ENCODE results near the gene NDRG4. TPM values are rescaled to one million over a fixed set of nuclear protein-coding genes. Genes with fewer than 3 reads are reported as not detected.

NDRG4 gene
- total and polyA plus RNA-seq, 2 donors (not counting 3 experiments of a cell fraction or from before 2014, with no cell fraction given) = 35.8 to 74.3 TPM

DNA sequence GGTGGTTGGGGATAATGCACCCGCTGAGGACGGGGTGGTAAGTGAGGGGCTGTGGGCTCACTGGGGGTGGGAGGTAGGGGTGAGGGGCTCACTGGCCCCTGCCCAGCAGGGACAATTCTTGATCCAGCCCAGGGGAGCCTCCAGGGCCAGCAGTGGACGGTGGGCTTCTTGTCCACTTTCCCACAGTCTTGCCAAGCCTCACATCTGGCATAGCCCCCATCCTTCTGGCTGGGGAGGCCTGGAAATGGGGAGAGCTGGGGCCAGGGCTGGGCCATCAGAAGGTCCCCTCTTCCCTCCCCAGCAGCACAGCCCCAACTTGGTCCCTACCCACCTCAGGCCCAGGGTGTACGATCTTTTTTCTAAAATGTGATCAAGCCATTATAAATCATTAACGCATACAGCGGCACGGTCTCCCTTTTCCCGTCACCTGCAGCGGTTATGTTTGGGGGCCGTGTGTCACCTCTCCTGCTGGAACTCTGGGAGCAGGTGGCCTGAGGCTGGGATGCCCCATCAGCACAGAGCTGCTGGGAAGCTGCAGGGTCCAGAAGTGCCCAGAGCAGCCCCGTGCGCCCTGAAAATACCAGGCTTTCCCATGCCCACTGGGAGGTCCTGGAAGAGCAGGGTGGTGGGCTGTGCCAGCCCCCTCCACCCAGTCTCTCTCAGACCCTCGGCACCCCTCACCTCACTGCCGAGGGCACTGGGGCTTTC is 8.2 kb downstream of the NDRG4 start:
- Histone ChIP-seq H3K4me3 (replicated peaks in 1 of 3; ENCODE audit: insufficient read depth in 1 of 3, low read depth in 1 of 3, low read length in 3 of 3) (no peak overlapping the region), H3K27me3 (ENCODE audit: control insufficient read depth in 2 of 2, insufficient read depth in 2 of 2, low read length in 2 of 2) (no peaks in the 10 kb centered on the region), H3K4me2 (ENCODE audit: insufficient read depth, low read length) (no peak overlapping the region), H4K20me1 (replicated peaks; ENCODE audit: control insufficient read depth, extremely low read depth, insufficient read depth, low read length) (no peaks in the 10 kb centered on the region), H3K9ac (replicated peaks; ENCODE audit: extremely low read depth, insufficient read depth, low read length) (no peak overlapping the region), H3K9me1 (replicated peaks; ENCODE audit: control insufficient read depth, extremely low read depth, insufficient read depth, low read length) (no peaks in the 10 kb centered on the region), H3K79me2 (ENCODE audit: control insufficient read depth, insufficient read depth, low read length) (no peaks in the 10 kb centered on the region), H3K9me3 (replicated peaks; ENCODE audit: control insufficient read depth, insufficient read depth, low read length) (no peaks in the 10 kb centered on the region), H2AFZ (ENCODE audit: low read depth, low read length) (no peak overlapping the region), H3K4me1 (ENCODE audit: control insufficient read depth, extremely low read depth, insufficient read depth, low read length) (no peaks in the 10 kb centered on the region), H3K27ac (ENCODE audit: insufficient read depth, low read depth, low read length) (no peak overlapping the region), H3K36me3 (ENCODE audit: control insufficient read depth in 2 of 2, extremely low read depth in 1 of 2, insufficient read depth in 2 of 2, low read length in 2 of 2) (peaks cover 0 to 38% of the 10 kb centered on the region in 2 experiments)
- ChIA-PET POLR2A (no interaction called here), CTCF (interaction anchor here (1.2 to 6.8 kb wide), 2 partner anchors 153 to 248 kb away, joined by 6 to 73 read pairs; no protein-coding TSS in a partner anchor)
- dilution Hi-C loops (cut with MboI; ENCODE audit: extremely low pct_ligation_motif_present, low sequenced_read_pairs) (no loop called here), intact Hi-C loops (cut with micrococcal nuclease) (no loop called here)
- no peak for DNase-seq (ENCODE audit: low read depth, low spot score)
- TF ChIP-seq, protein P1, sequence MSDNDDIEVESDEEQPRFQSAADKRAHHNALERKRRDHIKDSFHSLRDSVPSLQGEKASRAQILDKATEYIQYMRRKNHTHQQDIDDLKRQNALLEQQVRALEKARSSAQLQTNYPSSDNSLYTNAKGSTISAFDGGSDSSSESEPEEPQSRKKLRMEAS (IDR thresholded peaks at IDR 0.05; ENCODE audit: insufficient read depth, insufficient read length) = no peak
- TF ChIP-seq POLR2A (IDR thresholded peaks at IDR 0.05; ENCODE audit: low read depth, low read length) (no peak), MYC (IDR thresholded peaks at IDR 0.05; ENCODE audit: low read depth, low read length) (no peak), JUN (IDR thresholded peaks at IDR 0.05; ENCODE audit: borderline replicate concordance, insufficient read depth, insufficient read length, low read depth) (no peak), GATA2 (IDR thresholded peaks at IDR 0.05; ENCODE audit: insufficient read depth, insufficient read length, low read depth, low read length) (no peak), POLR2AphosphoS5 (IDR thresholded peaks at IDR 0.05; ENCODE audit: insufficient read depth, low read depth, low read length) (no peak), FOS (IDR thresholded peaks at IDR 0.05; ENCODE audit: borderline replicate concordance, insufficient read depth, low read length) (no peak), EZH2 (IDR thresholded peaks at IDR 0.05; ENCODE audit: borderline replicate concordance, low read depth, low read length, severe bottlenecking) (no peak)
- TF ChIP-seq, protein P2, sequence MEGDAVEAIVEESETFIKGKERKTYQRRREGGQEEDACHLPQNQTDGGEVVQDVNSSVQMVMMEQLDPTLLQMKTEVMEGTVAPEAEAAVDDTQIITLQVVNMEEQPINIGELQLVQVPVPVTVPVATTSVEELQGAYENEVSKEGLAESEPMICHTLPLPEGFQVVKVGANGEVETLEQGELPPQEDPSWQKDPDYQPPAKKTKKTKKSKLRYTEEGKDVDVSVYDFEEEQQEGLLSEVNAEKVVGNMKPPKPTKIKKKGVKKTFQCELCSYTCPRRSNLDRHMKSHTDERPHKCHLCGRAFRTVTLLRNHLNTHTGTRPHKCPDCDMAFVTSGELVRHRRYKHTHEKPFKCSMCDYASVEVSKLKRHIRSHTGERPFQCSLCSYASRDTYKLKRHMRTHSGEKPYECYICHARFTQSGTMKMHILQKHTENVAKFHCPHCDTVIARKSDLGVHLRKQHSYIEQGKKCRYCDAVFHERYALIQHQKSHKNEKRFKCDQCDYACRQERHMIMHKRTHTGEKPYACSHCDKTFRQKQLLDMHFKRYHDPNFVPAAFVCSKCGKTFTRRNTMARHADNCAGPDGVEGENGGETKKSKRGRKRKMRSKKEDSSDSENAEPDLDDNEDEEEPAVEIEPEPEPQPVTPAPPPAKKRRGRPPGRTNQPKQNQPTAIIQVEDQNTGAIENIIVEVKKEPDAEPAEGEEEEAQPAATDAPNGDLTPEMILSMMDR (IDR thresholded peaks at IDR 0.05; ENCODE audit: extremely low read depth in 1 of 2, insufficient read depth in 1 of 2, low read depth in 1 of 2, low read length in 2 of 2) = no peak
- no TSS peak for BruUV-seq (replicated peaks)
- no peak for FAIRE-seq

Data from endothelial cell of umbilical vein (primary cell).